GM12892 (cell line): ENCODE data around the gene FAHD2A.

Experiments used
- POLR2A ChIP-seq: IDR thresholded peaks from 2 replicates; pipeline ENCODE4 v1.6.1; 2011; ENCODE audit warnings: low read depth, low read length, control low read depth
- TAF1 ChIP-seq: IDR thresholded peaks from 2 replicates; pipeline ENCODE4 v1.6.1; 2011; ENCODE audit warnings: low read depth, mild to moderate bottlenecking, control low read depth, low read length, borderline replicate concordance

DNA sequence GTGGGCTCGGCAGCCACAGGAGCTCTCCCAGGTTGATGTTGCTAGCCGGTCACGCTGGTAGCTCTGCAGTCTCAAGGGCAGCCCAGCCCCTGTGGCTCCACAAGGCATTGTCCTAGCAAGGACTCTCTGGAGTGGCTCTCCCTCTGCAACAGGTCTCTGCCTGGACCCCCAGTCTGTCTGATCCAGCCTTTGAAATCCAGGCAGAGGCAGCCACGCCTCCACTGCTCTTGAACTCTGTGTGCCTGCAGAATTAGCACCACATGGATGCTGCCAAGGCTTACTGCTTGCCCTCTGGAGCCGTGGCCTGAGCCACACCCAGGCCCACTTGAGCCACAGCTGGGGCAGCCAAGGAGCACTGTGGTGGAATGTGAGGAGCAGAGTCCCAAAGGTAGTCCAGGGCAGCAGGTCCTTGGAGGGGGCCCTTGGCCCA, 43.0 kb upstream of the FAHD2A start:
- no peak for TF ChIP-seq TAF1
- no peak for TF ChIP-seq POLR2A
